Aortic smooth muscle cell (primary cell): ENCODE data around the gene TGFBR3L. TPM values are rescaled to one million over a fixed set of nuclear protein-coding genes. Genes with fewer than 3 reads are reported as not detected.

Experiments
- total RNA-seq: library from RNA; depleted of rRNA; stranded (reverse); fragments of >200 nt; gene quantifications from 2 replicates; pipeline ENCODE4 v1.2.3, GENCODE V29; 2014

The TGFBR3L gene
- total RNA-seq, result 0.92 and 1.1 TPM in 2 replicates

GRCh38 chr19:7914598-7915045 is at the start of gene TGFBR3L:
TSS of gene TGFBR3L (plus strand) at chr19:7914830.

GRCh38 chr19:7874076-7874896 is 40.3 kb upstream of the TGFBR3L start, which contains the start of gene PRR36:
TSS of gene PRR36 (minus strand) at chr19:7874390. CDS start at chr19:7873689, 701 bp downstream.

DNA sequence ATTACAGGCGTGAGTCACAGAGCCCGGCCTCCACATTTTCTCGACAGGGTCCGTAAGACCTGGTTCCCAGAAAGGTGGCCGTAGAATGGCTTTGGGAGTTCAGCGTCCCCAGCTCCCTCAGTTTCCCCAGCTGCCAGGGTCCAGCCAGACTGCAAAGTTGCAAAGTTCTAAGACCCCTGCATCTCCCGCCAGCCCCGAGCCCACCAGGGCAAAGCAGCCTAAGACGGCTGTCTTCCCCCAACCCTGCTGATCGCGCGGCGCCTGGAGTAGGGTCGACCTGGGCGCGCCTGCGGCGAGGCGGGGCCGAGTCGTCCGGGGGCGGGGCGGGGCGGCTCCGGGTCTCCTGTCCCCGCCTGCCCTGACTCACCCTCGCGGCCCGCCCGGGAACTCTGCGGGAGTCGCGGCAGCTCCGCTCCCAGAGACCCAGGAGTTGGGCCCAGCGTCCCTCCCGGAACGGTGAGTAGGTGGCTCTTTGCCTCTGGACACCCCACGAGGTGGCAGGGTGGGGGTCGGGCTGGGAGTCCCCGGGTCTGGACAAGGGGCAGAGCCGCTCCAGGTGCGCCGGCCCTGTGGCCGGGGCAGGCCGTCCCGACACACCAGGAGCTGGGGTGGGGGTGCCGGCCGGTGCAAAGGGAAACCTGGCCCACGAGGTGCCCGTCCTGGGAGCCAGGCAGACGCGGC is 26.3 kb upstream of the TGFBR3L start, which contains the start of gene LRRC8E:
TSS of gene LRRC8E (plus strand) at position 366 of the 681 bp plus-strand sequence. CDS start 7,094 bp downstream, outside the sequence.

GRCh38 chr19:7903244-7904073 is 11.2 kb upstream of the TGFBR3L start, which contains the start of gene MAP2K7:
TSS of gene MAP2K7 (plus strand) at chr19:7903877. CDS start at chr19:7903945, 68 bp downstream.

DNA sequence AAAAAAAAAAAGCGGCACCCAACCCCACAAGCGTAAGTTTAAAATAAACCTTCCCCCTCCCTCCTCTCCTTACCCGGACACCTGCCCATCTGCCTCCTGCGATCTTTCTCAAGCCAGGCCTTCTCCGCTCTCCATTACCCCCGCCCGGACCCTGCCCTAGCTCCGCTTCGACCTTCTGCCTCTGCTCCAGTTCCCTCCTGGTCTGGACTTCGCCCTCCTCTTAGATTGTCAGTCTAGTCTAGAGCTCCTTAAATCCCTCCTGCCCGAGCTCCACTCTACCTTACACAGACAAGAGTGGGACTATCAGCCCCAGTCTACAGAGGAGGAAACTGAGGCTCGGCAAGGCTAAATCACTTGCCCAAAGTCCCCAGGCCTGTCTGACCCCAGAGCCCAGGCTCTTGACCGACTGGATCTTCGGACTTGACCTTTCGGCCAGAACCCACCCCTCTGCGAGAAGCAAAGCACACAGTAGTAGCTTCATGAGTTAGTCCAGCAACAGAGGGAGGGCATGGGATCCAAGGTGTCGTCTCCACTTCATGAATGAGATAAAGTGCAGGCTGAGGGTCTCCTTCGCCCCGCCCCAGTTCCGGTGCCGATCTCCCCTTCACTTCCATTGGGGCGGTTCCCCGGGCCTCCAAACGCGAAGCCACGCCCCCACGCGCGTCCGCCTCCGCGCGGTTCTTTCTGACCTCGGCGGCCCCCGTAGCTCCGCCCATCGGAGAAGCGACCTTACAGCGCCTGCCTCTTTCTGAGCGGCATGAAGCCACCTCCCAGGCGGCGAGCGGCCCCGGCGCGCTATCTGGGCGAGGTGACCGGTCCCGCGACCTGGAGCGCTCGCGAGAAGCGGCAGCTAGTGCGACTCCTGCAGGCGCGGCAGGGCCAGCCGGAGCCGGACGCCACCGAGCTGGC is 5.2 kb downstream of the TGFBR3L start, which contains the start of gene SNAPC2:
TSS of gene SNAPC2 (plus strand) at position 729 of the 909 bp plus-strand sequence. CDS start at position 758, 29 bp downstream.

GRCh38 chr19:7926021-7926726 is 11.5 kb downstream of the TGFBR3L start, which contains the start of gene CTXN1:
TSS of gene CTXN1 (minus strand) at chr19:7926135. CDS start at chr19:7925538, 597 bp downstream.

DNA sequence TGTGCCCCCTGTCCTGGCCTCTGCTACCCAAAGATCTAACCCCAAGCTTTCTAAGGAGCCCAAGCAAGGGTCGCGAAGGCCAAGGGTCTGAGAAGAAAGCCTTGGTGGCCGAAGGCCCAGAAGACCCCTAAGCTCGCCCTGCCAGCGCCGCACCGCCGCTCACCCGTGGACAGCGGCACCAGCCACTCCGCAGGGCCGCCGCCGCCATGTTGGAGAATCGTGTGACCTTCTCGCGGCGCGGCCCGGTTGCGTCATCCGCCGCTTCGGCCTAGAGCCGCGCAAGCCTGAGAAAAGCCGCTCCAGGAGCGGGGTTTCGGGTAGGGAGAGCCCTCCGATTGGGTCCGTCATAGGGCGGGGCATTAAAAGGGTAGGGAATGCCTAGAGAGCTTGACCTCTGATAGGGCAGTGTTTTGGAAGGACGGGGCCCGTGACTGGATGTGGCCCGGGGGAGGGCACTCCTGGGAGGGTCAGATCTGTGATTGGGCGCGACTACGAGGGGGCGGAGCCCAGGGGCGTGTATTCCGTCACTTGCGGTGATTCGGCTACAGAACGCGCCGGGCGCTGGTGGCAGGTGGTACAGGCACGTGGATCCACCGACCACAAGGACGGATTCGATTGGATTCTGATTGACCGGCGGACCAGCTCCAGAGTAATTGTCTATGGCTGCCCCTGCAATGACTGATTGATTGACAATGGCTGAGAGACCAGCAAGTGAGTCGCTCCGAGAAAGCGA is 29.0 kb downstream of the TGFBR3L start, which contains the start of gene TIMM44:
TSS of gene TIMM44 (minus strand) at position 223 of the 733 bp plus-strand sequence. CDS start at position 208, 15 bp downstream.

Other genes starting within 250 kb of the TGFBR3L start
- not detected in 2 replicates for gene RETN, start 245.8 kb upstream of the TGFBR3L start, total RNA-seq
- gene MCEMP1, start 237.7 kb upstream of the TGFBR3L start, total RNA-seq, result not detected in 2 replicates
- 102 and 104 TPM in 2 replicates for gene TRAPPC5, start 234.0 kb upstream of the TGFBR3L start, total RNA-seq
- not detected in 2 replicates for gene FCER2, start 212.7 kb upstream of the TGFBR3L start, total RNA-seq
- gene CLEC4G, start 182.7 kb upstream of the TGFBR3L start, total RNA-seq, result not detected in 2 replicates
- gene CD209, start 167.3 kb upstream of the TGFBR3L start, total RNA-seq, result not detected in 2 replicates
- gene CLEC4M, start 151.6 kb upstream of the TGFBR3L start, total RNA-seq, result not detected in 2 replicates
- gene EVI5L, start 84.6 kb upstream of the TGFBR3L start, total RNA-seq, result 13.6 and 15.2 TPM in 2 replicates
- not detected in 2 replicates for gene PRR36, start 40.4 kb upstream of the TGFBR3L start, total RNA-seq
- 5.5 and 6.9 TPM in 2 replicates for gene LRRC8E, start 26.3 kb upstream of the TGFBR3L start, total RNA-seq
- gene MAP2K7, start 11.0 kb upstream of the TGFBR3L start, total RNA-seq, result 8.1 and 8.9 TPM in 2 replicates
- gene SNAPC2, start 5.5 kb downstream of the TGFBR3L start, total RNA-seq, result 13.5 and 18.9 TPM in 2 replicates
- gene CTXN1, start 11.3 kb downstream of the TGFBR3L start, total RNA-seq, result 2.0 and 2.1 TPM in 2 replicates
- gene TIMM44, start 28.8 kb downstream of the TGFBR3L start, total RNA-seq, result 48.4 and 54.2 TPM in 2 replicates
- 30.0 and 39.6 TPM in 2 replicates for gene ELAVL1, start 90.8 kb downstream of the TGFBR3L start, total RNA-seq
- gene CCL25, start 137.9 kb downstream of the TGFBR3L start, total RNA-seq, result not detected in 2 replicates
- not detected in 2 replicates for gene FBN3, start 234.8 kb downstream of the TGFBR3L start, total RNA-seq